GM18508 (cell line): ENCODE data around the gene GSK3B.
"Not testable (repeated sequence)": the region's sequence is repeated elsewhere in the genome, so short reads cannot be mapped to it uniquely, and the experiment has no call there.

Source experiments
- ATAC-seq: cut with Tn5 transposase; IDR thresholded peaks from one replicate; pipeline ENCODE4 v1.9.1; 2021; ENCODE audit warnings: moderate number of reproducible peaks; ENCODE audit not compliant: insufficient read depth, unreplicated experiment

GSK3B gene

GRCh38 chr3:120059081-120059864 is 35.0 kb downstream of the GSK3B start:
- ATAC-seq, result no peak

GRCh38 chr3:120057626-120058025 is 36.6 kb downstream of the GSK3B start:
- ATAC-seq, result no peak

- ATAC-seq, result no peak
Measured at GRCh38 chr3:120057029-120057428, 37.2 kb downstream of the GSK3B start.

GRCh38 chr3:120053647-120054046 is 40.6 kb downstream of the GSK3B start:
- not testable (repeated sequence) for ATAC-seq

DNA sequence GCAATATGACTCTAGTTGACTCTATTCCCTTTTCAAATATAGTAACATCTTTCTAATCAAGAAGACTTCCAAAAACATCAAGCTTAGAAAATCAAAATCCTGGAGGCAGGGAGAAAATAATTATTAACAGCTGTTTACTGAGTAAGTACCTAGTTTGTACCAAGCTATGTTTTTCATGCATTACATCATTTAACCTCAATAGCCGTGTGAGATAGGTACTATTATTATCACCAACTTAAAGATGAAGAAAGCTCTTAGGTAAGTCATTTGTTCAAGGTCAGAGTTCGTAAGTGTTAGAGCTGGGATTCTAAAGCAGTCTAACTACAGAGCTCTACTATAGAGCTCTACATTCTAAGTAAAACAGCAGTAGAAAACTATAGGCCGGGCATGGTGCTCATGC is 41.6 kb downstream of the GSK3B start:
- no peak for ATAC-seq

DNA sequence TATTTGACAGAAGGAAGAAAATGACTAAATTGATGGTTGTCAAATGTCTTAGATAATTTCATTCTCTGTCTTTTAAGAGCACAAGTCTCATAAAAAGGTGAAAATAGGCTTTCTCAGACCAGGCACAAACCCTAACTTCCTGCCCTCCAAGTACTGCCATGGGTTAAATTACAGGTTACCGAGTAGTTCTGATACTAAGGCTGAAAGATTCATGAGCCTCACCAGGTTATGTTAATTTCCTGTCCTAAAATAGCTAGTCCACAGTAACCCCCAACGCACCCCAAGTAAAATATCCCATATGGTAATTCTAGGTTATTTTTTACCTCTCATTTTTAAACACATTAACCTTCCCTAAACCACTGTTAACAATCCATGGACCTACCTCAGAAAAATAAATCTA is 42.0 kb downstream of the GSK3B start:
- ATAC-seq, result peak; percentile 74

DNA sequence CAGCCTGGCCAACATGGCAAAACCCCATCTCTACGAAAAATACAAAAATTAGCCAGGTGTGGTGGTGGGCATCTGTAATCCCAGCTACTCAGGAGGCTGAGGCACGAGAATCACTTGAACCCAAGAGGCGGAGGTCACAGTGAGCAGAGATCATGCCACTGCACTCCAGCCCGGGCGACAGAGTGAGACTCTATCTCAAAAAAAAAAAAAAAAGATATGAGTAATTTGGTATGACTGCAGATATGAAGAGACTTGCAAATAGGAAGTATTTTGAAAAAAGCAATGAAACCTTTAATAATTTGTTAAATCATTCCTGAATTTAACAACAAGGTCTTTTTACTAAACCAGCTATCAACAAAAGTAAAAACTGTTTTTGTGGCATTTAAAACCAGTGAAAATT is 42.7 kb downstream of the GSK3B start:
- ATAC-seq, result not testable (repeated sequence)

DNA sequence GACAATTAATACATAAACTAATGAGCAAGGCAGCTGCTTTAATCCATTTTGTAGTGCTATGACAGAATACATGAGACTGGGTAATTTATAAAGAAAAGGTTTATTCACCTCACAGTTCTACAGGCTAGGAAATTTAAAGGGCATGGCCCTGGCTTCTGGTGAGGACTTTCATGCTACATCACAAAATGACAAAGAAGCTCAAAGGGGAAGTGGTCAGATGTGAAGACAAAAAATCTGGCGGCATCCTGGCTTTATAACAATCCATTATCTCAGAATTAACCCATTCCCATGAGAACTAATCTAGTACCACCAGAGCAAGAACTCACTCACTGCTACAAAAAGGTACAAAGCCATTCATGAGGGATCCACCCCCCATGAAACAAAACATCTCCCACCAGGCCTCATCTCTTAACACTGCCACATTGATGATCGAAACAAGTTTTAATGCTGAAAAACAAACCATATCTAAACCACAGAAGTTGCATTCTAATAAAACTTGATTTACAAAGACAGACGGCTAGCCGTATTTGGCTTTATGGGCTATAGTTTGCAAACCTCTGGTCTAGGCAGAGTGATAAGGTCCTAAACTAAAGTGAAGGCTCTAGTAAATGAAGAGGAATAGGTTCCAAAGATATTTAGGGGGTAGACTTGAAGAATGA is 44.2 kb downstream of the GSK3B start:
- ATAC-seq, result no peak

DNA sequence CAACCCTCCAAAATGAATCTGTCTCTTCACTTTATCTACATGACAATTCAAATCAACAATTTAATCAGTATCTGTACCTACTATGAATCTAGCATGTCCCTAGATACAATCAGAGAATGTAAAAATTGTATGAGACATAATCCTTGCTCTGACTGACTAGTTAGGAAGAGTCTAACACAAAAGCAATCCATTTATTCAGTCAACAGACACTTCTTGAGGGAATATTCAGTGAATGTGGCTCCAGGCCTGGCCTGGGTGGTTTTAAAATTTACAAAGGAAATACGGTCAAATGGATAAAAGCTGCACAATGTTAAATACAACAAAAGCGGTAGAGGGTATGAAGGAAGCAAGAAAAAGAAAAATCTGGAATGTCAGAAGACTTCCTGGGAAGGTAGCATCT is 45.2 kb downstream of the GSK3B start:
- ATAC-seq, result no peak

- no peak for ATAC-seq
Measured at GRCh38 chr3:120048355-120049041, 45.7 kb downstream of the GSK3B start.

DNA sequence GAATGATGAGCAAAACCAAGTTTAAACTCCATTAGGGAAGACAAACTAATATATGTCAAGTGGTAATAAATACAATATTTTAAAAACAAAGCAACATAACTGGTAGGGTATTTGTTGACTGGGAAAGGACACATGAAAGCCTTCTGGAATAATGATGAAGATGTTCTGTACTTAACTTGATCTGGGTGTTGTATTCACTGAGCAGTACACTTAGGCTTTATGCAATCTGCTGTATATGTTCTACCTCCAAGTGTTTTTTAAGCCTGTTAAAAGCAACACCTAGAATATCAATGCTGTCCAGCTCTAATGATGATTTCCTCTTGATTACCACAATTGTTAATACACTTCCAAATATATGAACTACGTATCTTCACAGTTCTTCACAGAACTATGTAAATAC is 46.6 kb downstream of the GSK3B start:
- ATAC-seq, result no peak

DNA sequence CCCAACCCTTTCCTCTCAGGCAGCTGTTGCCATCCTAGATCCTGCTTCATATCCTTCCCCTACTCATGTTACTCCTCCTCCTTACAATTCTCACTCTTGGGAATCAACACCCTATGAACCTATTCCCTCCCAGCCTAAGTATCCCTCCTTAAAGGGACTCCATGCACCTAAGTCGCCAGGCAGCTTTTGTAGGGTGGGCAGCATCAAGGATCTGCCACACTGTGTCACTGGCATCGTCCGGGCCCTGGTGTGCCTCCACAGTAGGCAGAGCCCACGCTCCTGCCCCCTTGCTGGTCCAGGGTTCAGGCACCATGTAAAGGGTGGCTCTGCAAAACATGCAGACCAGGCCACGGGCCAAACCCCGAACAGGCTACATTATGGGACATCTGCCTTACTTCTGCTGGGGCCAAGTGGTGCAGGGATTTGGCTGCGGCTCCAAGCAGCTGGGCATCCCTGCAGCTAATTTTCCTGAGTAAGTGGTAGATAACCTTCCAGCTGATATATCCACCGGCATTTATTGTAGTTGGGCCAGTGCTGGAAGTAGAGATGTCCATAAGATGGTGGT is 53.4 kb downstream of the GSK3B start:
- ATAC-seq, result no peak

DNA sequence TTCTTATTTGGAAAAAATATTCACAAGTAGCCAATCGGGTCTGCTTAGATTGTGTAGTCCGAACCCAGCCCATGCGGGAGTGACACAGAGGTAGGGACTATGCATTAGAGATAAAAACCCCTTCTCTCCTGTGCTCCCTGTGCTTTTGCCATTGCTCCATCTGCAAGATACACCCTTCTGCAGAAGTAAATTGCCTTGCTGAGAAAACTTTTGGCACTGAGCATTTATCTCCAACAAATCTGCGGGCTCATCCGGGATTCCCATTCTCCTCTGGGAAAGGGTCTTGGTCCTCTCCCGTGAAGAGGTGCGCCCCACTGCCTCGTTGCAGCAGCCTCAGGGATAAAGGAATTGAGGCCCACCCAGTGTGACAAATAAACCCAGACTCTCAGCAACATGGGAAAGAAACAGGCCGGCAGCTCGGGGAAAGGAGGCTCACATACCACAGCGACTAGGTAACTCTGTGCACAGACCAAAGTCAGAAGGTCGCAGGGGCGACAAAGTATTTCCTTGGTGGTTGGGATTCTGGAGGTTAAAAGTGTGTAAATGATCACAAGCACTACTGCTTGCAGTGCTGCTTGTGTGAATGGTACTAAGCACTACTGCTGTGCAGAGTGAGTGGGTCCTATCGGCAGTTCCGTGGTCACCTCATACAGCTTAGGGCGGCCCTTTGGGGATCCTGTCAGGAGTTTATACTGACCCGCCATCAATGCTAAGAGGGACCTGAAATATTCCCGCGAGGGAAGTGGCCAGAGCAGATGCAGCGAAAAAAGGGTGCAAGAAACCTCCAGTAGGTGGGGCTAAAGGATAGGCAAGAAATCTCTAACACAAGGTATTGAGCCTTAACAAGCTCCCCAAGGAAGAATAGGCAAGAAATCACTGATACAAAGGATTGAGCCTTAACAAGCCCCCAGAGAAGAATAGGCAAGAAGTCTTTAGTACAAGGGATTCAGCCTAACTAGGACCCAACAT is 54.3 kb downstream of the GSK3B start:
- no peak for ATAC-seq

DNA sequence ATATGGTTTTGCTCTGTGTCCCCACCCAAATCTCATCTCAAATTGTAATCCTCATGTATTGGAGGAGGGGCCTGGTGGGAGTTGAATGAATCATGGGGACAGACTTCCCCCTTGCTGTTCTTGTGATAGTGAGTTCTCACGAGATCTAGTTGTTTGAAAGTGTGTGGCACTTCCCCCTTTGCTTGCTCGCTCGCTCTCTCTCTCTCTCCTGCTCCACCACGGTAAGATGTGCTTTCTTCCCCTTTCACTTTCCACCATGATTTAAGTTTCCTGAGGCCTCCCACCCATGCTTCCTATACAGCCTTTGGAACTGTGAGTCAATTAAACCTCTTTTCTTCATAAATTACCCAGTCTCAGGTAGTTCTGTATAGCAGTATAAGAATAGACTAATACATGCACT is 60.7 kb downstream of the GSK3B start:
- no peak for ATAC-seq

- no peak for ATAC-seq
Measured at GRCh38 chr3:120031561-120031960, 62.7 kb downstream of the GSK3B start.

GRCh38 chr3:120029749-120030148 is 64.5 kb downstream of the GSK3B start:
- ATAC-seq, result no peak

DNA sequence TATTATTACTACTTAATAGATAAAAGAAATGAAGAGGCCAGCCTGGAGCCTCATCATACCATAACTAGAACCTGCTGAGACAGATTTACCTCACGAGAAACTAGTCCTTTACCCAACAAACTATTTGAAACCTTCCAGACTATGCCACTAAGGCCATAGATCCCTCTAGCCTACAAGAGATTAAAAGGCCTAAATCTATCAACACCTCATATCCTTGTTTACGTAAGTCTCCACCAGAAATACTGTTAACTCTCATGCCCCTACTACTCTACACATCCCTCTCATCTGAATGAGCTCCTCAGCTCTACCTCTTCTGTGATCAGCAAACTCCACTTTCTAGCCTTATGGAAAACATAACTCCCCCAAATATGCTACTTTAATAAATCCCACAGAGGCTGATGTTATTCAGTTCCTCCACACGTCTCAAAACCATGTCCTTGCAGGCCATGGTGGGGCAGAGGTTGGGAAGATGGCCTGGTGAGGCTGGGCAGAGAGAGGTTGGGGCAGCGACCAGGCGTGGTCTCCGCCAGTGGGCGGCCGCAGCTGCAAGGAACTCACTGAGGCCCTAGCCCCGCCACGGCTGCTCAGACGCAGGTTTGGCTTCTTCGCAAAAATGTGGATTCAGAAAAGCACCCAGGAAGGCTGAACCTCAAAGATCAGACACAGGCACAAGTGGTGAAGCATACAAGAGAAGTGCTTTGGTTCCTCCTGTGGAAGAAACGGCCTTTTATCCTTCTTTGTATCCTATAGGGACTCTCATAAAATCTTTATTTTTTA is 65.8 kb downstream of the GSK3B start:
- no peak for ATAC-seq

DNA sequence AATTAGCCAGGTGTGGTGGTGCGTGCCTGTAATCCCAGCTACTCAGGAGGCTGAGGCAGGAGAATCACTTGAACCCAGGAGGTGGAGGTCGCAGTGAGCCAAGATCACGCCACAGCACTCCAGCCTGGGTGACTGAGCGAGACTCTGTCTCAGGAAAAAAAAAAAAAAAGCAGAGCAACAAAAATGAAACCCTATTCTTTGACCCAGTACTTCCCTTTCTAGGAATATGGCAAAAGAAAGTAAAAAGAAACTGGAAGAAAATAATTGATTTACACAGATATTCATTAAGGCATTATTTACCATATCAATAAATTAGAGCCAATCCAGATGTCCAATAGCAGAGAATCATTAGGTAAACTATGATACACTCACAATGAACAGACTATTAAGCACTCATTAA is 67.0 kb downstream of the GSK3B start:
- ATAC-seq, result no peak

GRCh38 chr3:120025520-120025919 is 68.7 kb downstream of the GSK3B start:
- ATAC-seq, result no peak
